ENCODE results near the gene DNAH9.

DNAH9 gene

DNA sequence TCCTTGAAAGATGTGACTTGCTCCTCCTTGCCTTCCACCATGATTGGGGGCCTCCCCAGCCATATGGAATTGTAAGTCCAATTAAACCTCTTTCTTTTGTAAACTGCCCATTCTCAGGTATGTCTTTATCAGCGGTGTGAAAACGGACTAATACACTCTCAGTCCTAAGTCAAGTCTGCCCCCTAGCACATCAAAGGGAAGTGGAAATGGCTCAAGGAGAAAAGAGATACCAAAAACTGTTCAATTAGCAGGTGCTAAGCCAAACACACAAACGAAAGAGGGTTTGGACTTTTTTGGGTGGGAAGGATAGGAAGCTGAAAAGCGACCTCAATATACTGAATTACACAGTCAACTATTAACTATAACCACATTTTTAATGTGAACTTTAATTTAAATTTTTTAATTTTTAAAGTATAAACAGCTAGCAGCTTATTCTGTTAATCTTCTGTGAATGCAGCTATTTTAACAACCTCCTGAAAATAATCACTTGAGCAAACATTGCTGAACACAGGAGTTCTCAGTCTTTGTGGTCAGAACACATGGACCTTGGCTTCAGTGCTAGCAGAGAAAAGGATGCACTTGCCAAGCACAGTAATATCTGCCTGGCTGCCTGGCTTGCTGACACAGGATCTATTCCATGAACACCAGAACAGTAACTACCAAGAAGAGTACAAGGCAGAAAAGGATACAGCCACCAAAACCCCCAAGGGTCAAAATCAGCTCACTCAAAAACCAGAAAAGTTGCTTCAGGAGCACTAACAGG, 388.1 kb downstream of the DNAH9 start:
- no peak for DNase-seq (ENCODE audit: low spot score)

DNA sequence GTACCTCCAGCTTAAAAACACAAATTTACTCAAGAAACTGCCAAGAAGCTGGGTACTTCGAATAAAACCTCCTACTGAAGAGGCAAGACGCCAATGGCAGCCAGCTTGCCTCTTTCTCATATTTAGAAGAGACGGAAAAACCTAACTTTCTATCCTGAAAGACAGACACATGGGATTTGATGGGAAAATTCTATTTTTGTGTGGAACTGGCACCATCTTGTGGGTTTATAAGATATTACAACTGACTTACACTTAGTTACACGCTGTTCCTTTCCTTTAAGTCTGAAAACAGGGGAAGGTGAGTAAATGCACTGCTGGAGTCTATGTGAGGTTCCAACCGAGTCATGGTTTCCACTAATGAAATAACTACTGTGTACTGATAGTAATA, 388.7 kb downstream of the DNAH9 start:
- DNase-seq (ENCODE audit: low spot score) = peak; percentile 13

DNA sequence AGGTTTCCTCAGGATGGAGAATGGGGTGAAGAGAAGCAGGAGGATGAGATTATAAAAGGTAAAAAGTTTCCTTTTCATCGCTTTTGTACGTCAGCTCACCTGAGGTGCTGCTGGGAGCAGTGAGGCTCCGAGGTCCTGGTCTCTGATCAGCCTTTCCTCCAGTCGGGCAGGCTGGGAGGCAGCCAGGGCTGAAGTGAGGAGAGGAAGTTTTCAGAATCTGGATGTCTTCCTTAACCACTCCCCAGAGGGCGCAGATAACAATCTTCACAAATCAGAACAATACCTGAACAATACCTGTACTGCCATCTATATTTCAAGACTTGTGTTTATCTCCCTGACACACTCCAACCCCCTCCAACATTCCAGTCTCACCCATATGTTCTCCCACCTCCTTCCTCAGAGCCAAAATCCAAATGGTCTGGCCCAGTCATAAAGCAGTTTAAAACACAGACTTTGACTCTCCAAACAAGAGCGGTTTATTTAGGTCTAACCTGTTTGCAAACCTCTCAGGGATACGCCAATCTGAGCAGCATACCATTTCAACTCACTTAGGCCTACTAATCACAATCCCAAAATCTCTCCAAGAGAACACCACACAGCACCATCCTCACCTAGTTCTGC, 392.2 kb downstream of the DNAH9 start:
- no peak for DNase-seq (ENCODE audit: low spot score)

DNA sequence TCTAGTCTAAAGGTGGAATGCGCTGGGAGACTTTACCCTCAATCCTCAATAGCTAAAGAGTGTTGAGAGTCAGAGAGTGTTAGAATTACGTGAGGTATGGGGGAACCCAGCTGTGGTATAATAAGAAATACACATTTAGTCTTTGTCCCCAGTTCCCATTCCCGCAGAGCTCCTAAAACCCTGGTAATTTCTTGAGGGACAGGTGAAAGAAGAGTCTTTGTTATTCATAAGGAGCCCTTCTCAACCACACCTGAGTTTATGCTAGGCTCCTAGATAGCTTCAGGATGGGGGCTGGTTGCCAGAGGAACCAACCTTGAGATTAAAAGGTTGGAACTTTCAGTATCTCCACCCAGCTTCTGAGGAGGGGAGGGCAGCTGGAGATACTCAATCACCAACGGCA, 393.2 kb downstream of the DNAH9 start:
- DNase-seq (ENCODE audit: low spot score) = no peak

DNA sequence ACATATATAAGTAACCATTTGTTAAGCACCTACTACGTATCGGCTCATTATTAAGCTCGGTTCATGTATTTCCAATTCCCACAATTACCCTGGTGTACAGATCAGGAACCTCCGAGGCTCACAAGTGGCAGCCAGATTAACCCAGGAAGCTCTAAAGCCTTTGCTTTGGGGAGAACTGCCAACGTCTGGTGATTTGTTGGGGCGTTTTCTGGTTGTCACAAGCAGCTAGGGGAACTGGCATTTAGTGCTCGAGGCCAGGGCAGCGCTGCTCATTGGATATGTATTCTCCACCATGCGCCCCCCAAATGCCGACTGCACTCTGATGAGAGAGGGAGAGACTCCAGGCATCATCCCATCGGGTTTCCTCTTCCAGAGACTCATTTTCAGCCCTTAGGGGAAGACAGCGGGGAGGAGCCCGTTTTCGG, 398.5 kb downstream of the DNAH9 start:
- no peak for DNase-seq (ENCODE audit: low spot score)

DNA sequence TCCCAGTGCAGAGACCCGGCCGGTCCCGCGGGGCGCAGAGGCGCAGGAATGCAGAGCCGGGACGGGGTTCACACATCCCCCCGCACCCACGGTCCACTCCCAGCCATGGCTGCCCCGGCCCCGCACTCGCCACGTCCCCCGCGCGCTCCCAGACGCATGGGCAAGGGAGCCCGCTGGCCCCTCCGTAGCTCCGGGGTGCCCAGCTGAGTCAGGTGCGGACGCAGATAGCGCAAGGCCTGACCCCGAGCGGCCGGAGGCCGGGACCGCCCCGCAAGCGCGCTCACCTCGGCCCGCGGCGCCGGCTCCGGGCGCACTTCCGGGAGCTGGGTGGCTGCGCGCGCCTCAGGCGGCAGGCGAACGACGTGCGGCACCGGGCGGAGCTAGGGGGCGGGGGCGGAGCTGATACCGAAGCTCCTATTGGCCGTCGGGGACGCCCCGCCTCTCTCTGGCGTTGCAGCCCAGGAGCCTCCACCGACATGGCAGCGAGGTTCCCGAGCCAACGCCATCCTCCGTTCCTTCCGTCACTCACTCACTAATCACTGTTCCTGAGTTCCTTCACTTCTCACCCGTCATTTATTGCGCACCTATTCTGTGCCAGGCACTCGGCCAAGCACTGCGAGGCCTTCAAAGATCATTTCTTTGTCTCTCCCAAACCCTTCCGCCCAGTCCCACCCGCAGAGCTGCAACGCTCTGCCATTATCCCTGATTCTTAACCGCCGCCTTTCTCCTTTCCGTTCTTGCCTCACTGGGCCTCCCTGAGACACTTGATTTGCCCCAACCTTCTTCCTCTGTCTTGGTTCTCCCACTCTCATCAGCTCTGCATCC, 399.1 kb downstream of the DNAH9 start, which contains the start of gene ZNF18:
TSS of gene ZNF18 (minus strand) at position 329 of the 825 bp plus-strand sequence. CDS start 4,646 bp downstream, outside the sequence.
- DNase-seq (ENCODE audit: low spot score) = peak; percentile 94

DNA sequence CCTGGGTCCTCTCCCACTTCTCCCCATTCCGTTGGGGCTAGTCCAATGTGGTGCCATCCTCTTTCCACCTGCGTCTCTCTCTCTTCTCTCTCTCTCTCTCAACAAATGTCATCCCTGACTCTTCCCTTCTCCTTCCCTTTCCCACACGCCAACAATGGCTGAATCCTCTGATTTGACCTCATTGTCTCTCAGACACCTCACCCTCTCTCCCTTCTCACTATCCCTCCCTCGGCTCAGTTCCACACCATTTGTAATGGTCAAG, 399.6 kb downstream of the DNAH9 start:
- DNase-seq (ENCODE audit: low spot score) = no peak

DNA sequence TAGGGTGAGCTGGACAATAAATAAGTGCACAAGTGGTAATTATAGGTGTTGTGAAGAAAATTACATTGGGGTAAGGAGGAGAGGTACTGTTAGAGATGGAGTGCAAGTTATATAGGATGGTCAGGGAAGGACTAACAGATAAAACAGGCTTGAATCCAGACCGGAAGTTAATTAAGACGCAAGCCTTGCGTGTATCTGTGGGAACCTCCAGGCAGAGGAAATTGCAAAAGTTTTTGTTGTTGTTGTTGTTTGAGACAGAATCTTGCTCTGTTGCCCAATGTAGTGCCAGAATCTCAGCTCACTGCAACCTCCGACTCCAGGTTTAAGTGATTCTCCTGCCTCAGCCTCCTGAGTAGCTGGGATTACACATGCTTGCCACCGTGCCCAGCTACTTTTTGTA, 401.4 kb downstream of the DNAH9 start:
- no peak for DNase-seq (ENCODE audit: low spot score)

DNA sequence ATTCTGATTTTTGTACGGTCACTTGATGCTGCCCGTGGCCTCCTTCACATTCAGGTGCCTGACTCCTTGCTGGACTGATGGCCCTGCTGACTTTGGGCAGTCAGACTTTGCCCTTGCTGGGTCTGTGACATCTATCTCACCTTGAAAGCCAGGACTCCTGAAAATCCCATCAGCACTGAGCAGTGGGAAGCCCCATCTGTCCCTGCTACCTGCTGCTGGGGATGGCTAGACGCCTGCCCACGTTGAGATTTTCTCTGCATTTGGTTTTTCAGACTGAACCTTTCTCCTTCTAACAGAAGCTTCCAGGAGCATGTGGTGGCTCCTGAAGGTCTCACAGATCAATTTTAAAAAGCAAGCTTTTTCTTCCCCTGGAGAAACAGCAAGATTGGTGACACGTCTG, 409.2 kb downstream of the DNAH9 start:
- DNase-seq (ENCODE audit: low spot score) = no peak
